NB4 (cell line): ENCODE measurements around the gene MAPK13.

Source experiments
- DNase-seq: peaks from one replicate; pipeline ENCODE4 v3.0.0; 2010; ENCODE audit warnings: low read depth
- H3K4me3 ChIP-seq: one replicate; pipeline ENCODE4 v1.5.1; 2011; ENCODE audit warnings: mild to moderate bottlenecking, low read depth, low read length, moderate library complexity
- CTCF ChIP-seq: IDR thresholded peaks from one replicate; pipeline ENCODE4 v1.5.1; 2012; ENCODE audit warnings: low read depth, low read length
- MAX ChIP-seq: IDR thresholded peaks from 2 replicates; pipeline ENCODE4 v1.6.1; 2011; ENCODE audit warnings: low read depth, low read length
- MYC ChIP-seq: IDR thresholded peaks from 2 replicates; pipeline ENCODE4 v1.6.1; 2011; ENCODE audit warnings: low read depth, low read length
- POLR2A ChIP-seq: IDR thresholded peaks from 2 replicates; pipeline ENCODE4 v1.6.1; 2011; ENCODE audit warnings: mild to moderate bottlenecking; ENCODE audit not compliant: insufficient read length; ENCODE audit errors: extremely low read depth

Gene MAPK13

GRCh38 chr6:36113049-36113448 is 17.3 kb upstream of the MAPK13 start:
- no peak overlapping the region for H3K4me3 ChIP-seq
- DNase-seq, result no peak
- no peak for TF ChIP-seq POLR2A
- TF ChIP-seq MYC, result no peak

GRCh38 chr6:36113703-36114102 is 16.6 kb upstream of the MAPK13 start:
- no peak for DNase-seq
- TF ChIP-seq MAX (no peak), POLR2A (no peak), MYC (no peak), CTCF (no peak)
- no peak overlapping the region for H3K4me3 ChIP-seq

GRCh38 chr6:36114798-36115408 is 15.4 kb upstream of the MAPK13 start:
- no peak for TF ChIP-seq MAX
- no peak for TF ChIP-seq MYC
- TF ChIP-seq CTCF, result no peak
- TF ChIP-seq POLR2A, result no peak
- no peak overlapping the region for H3K4me3 ChIP-seq

GRCh38 chr6:36115412-36115811 is 14.9 kb upstream of the MAPK13 start:
- TF ChIP-seq CTCF (no peak), POLR2A (no peak), MYC (no peak), MAX (no peak)
- no peak for DNase-seq
- H3K4me3 ChIP-seq, result no peak overlapping the region

More at GRCh38 chr6:36114798-36115408, 15.4 kb upstream of the MAPK13 start:
- peak; percentile 70 for DNase-seq

- H3K4me3 ChIP-seq, result no peak overlapping the region
- TF ChIP-seq MAX (no peak), POLR2A (no peak), MYC (no peak), CTCF (no peak)
- DNase-seq, result no peak
Observed at GRCh38 chr6:36116066-36116864, 14.0 kb upstream of the MAPK13 start.

- DNase-seq, result no peak
- TF ChIP-seq MAX (no peak), MYC (no peak), CTCF (no peak), POLR2A (no peak)
- H3K4me3 ChIP-seq, result no peak overlapping the region
Observed at GRCh38 chr6:36116943-36117342, 13.4 kb upstream of the MAPK13 start.
